ENCODE measurements around the gene DTNBP1. TPM values are rescaled to one million over a fixed set of nuclear protein-coding genes. Genes with fewer than 3 reads are reported as not detected.

Gene DTNBP1
- total and polyA plus RNA-seq, 2 experiments from 2014 or later: 9.2 to 41.6 TPM

DNA sequence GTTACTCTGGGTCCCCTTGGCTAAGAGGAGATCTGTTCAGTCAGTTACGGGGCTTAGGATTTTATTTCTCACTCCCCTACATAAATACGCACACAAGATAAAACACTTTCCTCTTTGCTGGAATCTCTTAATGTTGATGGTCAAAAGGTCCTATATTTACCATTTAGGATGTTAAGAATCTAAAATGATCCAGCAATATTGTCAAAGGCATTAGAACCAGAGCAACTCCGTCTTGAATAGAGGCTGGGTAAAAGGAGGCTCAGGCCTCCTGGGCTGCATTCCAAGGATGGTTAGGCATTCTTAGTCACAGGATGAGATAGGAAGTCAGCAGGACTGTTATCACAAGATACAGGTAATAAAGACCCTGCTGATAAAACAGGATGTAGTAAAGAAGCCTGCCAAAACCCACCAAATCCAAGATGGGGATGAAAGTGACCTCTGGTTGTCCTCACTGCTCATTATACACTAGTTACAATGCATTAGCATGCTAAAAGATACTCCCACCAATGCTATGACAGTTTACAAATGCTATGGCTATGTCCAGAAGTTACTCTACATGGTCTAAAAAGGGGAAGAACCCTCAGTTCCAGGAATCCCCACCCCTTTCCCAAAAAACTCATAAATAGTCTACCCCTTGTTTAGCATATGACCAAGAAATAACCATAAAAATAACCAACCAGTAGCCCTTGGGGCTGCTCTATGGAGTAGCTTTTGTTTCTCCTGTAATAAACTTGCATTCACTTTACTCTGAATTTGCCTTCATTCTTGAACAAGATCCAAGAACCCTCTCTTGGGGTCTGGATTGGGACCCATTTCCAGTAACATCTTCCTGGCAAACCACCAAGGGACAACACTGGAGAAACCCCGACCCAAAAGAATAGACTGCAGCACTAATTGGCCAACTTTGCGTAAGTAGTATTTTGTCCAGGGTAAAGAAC lies 107.5 kb downstream of the DTNBP1 start:
- DNase-seq (ENCODE audit: low read depth in 1 of 2, low spot score in 1 of 2): no peak
- peaks cover 10% of the 10 kb centered on the region for H3K4me1 ChIP-seq (ENCODE audit: low read depth)
- H3K36me3 ChIP-seq: no peaks in the 10 kb centered on the region
- no peaks in the 10 kb centered on the region for H3K9me3 ChIP-seq (ENCODE audit: low read depth)
- TF ChIP-seq, protein P1, sequence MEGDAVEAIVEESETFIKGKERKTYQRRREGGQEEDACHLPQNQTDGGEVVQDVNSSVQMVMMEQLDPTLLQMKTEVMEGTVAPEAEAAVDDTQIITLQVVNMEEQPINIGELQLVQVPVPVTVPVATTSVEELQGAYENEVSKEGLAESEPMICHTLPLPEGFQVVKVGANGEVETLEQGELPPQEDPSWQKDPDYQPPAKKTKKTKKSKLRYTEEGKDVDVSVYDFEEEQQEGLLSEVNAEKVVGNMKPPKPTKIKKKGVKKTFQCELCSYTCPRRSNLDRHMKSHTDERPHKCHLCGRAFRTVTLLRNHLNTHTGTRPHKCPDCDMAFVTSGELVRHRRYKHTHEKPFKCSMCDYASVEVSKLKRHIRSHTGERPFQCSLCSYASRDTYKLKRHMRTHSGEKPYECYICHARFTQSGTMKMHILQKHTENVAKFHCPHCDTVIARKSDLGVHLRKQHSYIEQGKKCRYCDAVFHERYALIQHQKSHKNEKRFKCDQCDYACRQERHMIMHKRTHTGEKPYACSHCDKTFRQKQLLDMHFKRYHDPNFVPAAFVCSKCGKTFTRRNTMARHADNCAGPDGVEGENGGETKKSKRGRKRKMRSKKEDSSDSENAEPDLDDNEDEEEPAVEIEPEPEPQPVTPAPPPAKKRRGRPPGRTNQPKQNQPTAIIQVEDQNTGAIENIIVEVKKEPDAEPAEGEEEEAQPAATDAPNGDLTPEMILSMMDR (IDR thresholded peaks at IDR 0.05; ENCODE audit: low read depth, low read length): no peak
- no peak overlapping the region for H3K4me3 ChIP-seq
- no peaks in the 10 kb centered on the region for H3K27me3 ChIP-seq
- no peak overlapping the region for H3K27ac ChIP-seq

DNA sequence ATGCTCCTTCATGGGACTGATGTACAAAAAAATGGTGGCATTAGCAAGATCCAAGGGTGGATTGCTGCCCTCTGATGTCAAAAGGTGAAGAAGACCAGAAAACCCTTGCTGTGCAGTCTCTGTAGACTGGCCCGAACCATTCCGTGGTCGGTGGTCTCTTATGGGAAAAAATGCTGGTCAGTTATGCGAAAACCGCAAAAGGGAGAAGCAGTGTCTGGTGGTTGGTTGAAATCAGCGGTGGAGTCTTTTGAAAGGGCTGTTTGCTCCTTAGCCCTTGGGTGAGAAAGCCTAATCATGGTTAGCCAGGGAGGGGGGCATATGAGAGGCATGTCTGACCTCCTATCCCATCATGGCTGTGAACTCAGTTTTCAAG lies 108.1 kb downstream of the DTNBP1 start:
- no peak overlapping the region for H3K4me3 ChIP-seq
- H3K27ac ChIP-seq: no peak overlapping the region
- peaks cover 5% of the 10 kb centered on the region for H3K4me1 ChIP-seq (ENCODE audit: low read depth)
- no peaks in the 10 kb centered on the region for H3K27me3 ChIP-seq
- no peaks in the 10 kb centered on the region for H3K9me3 ChIP-seq (ENCODE audit: low read depth)
- TF ChIP-seq, protein P1 (IDR thresholded peaks at IDR 0.05; ENCODE audit: low read depth, low read length): no peak
- no peaks in the 10 kb centered on the region for H3K36me3 ChIP-seq
- DNase-seq (ENCODE audit: low read depth in 1 of 2, low spot score in 1 of 2): no peak

DNA sequence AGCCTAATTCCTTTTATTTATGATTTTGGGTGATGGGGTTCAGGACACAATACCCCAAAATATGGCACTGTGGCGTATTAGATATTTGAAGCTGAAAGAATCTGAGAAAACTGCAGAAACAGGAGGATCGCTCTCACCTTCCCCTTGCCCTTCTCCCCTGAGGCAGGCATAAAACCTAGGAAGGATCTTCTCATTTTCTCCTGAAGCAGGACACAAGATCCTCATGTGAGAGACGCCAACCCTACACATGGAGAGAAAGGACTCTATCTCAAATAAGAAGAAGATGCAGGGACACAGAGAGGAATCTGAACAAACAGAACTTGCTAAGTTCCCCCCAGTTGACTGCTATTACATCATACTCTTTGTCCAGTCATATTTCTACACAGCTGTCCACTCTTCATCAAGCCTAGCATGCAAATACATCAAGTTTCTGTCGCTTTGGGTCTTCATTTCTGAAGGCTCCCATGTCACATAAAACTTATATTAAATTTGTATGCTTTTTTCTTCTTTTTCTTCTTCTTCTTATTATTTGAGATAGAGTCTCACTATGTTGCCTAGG lies 109.0 kb downstream of the DTNBP1 start:
- Histone ChIP-seq H3K36me3 (no peaks in the 10 kb centered on the region), H3K4me3 (no peak overlapping the region), H3K27me3 (no peaks in the 10 kb centered on the region), H3K9me3 (ENCODE audit: low read depth) (no peaks in the 10 kb centered on the region), H3K27ac (no peak overlapping the region), H3K4me1 (ENCODE audit: low read depth) (peaks cover 5% of the 10 kb centered on the region)
- TF ChIP-seq, protein P1 (IDR thresholded peaks at IDR 0.05; ENCODE audit: low read depth, low read length): no peak
- DNase-seq (ENCODE audit: low read depth in 1 of 2, low spot score in 1 of 2): no peak

DNA sequence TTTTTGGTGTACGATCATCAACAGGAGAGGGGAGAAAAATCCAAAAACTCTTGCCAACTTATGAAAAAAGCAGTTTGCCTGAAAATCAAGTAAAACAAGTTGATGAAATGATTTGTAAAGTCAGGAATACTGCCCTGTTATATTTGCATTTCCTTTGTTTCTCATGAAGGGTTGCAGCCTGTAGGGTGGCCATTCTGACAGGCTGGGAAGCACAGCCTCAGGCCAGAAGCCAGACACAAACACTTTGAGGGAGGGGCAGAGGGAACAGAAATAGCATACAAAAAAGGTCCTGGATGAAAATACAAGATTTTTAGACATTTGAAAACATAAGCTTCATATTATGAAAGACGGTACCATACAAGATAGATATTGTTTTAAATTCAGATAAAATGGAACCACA lies 109.8 kb downstream of the DTNBP1 start:
- H3K4me3 ChIP-seq: no peak overlapping the region
- H3K9me3 ChIP-seq (ENCODE audit: low read depth): no peaks in the 10 kb centered on the region
- no peak overlapping the region for H3K27ac ChIP-seq
- H3K36me3 ChIP-seq: no peaks in the 10 kb centered on the region
- H3K4me1 ChIP-seq (ENCODE audit: low read depth): peaks cover 5% of the 10 kb centered on the region
- no peak for DNase-seq (ENCODE audit: low read depth in 1 of 2, low spot score in 1 of 2)
- TF ChIP-seq, protein P1 (IDR thresholded peaks at IDR 0.05; ENCODE audit: low read depth, low read length): no peak
- no peaks in the 10 kb centered on the region for H3K27me3 ChIP-seq

DNA sequence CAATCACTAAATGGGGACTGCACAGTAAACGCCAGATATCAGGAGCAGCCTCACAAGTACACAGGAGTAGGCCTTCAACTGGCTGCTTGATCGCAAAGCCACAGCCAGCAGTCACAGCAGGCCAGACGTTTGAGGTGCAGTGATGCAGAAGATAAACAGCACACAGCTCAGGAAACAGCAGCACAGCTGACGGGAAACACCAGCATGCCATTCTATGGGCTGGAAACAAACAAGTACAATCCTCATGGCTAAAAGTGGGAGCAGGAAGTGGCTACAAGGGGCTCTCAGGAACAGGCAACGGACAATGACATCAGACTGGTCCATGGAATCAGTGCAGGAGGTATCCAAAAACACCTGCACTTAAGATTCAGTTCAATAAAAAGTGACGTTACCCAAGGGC lies 111.0 kb downstream of the DTNBP1 start:
- TF ChIP-seq, protein P1 (IDR thresholded peaks at IDR 0.05; ENCODE audit: low read depth, low read length): no peak
- Histone ChIP-seq H3K36me3 (no peaks in the 10 kb centered on the region), H3K4me3 (no peak overlapping the region), H3K9me3 (ENCODE audit: low read depth) (no peaks in the 10 kb centered on the region), H3K4me1 (ENCODE audit: low read depth) (peaks cover 2% of the 10 kb centered on the region), H3K27ac (no peak overlapping the region), H3K27me3 (no peaks in the 10 kb centered on the region)
- DNase-seq (ENCODE audit: low read depth in 1 of 2, low spot score in 1 of 2): peak; percentile 10 to 26
